Thyroid gland (tissue), 4 donors: ENCODE data around the gene ZNF107. TPM values are rescaled to one million over a fixed set of nuclear protein-coding genes. Genes with fewer than 3 reads are reported as not detected.

Source experiments
- DNase-seq, 2 donors: peaks; one replicate each; pipeline ENCODE4 v3.0.0-alpha.2; 2019
- H3K27ac ChIP-seq, 3 donors: fragments of 200-600 bp; sonication (generic); 1 replicate in 2 of 3; 2 replicates in 1 of 3; pipeline ENCODE4 v1.5.1; 2016 to 2019; ENCODE audit warnings: mild to moderate bottlenecking in 1 of 3, moderate library complexity in 1 of 3
- H3K27me3 ChIP-seq: fragments of 200-600 bp; sonication (generic); one replicate; pipeline ENCODE4 v1.5.1; 2019
- H3K36me3 ChIP-seq, 2 donors: fragments of 200-600 bp; sonication (generic); one replicate each; pipeline ENCODE4 v1.5.1; 2016 to 2019
- H3K4me1 ChIP-seq, 2 donors: fragments of 200-600 bp; sonication (generic); one replicate each; pipeline ENCODE4 v1.5.1; 2017 to 2019
- H3K4me3 ChIP-seq, 3 donors: fragments of 200-600 bp; sonication (generic); replicated peaks in 1 of 3; 1 replicate in 2 of 3; 2 replicates in 1 of 3; pipeline ENCODE4 v1.5.1; 2016; ENCODE audit warnings: mild to moderate bottlenecking in 1 of 3
- H3K9me3 ChIP-seq: fragments of 200-600 bp; sonication (generic); one replicate; pipeline ENCODE4 v1.5.1; 2017
- POLR2A ChIP-seq, 2 donors: fragments of 450-650 bp; IDR thresholded peaks; one replicate each; pipeline ENCODE4 v1.6.1; 2017; ENCODE audit warnings: antibody characterized with exemption in 2 of 2, mild to moderate bottlenecking in 2 of 2, moderate library complexity in 1 of 2
- WGBS, 2 donors: methylation state at CpG; one replicate each; pipeline ENCODE4 v1.1.5; 2017; 5-methylcytosine and 5-hydroxymethylcytosine counted together
- intact Hi-C: fragments of 100-400 bp; cut with DNase I; formaldehyde crosslinking; loops from one replicate; pipeline ENCODE4 v1.15.1; 2023
- total RNA-seq, 4 donors: library from RNA; depleted of rRNA; stranded (reverse); fragments of >200 nt; gene quantifications; one replicate each; pipeline ENCODE4 v1.2.3, GENCODE V29; 2016
- TF ChIP-seq, protein P1 (sequence below), 6 experiments: fragments of 200-600 bp in 3 of 6; fragments of 450-650 bp in 3 of 6; sonication (generic) in 3 of 6; IDR thresholded peaks; one replicate each; pipeline ENCODE4 v1.5.1; 2016 to 2019; ENCODE audit warnings: antibody characterized with exemption in 6 of 6, mild to moderate bottlenecking in 2 of 6, inconsistent platforms in 1 of 6, moderate library complexity in 1 of 6

ZNF107 gene
- total RNA-seq, 4 donors from 2014 or later = 8.5 to 16.4 (median 12.9) TPM

DNA sequence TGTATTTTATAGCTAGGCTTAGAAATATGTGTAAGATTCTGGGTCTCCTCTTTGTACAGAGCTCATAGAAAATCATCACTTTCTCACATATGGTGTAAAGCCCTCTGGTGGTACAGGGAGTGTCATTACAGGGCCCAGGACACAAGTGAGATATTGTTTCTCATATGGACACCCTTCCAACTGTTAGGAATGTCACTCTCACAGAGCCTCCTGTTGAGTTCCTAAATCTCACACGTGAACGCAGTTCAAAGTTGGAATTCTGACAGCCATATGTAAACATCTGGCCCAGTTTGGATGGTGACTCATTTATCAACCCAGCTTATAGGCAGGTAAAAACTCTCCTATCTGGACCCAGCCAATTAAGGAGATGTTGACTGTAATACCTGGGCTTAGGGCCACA, 35.4 kb upstream of the ZNF107 start:
- Histone ChIP-seq H3K4me3 (no peak overlapping the region), H3K4me1 (no peaks in the 10 kb centered on the region), H3K36me3 (no peaks in the 10 kb centered on the region), H3K27ac (no peak overlapping the region), H3K9me3 (no peaks in the 10 kb centered on the region), H3K27me3 (no peaks in the 10 kb centered on the region)
- DNase-seq = peak; percentile 14 to 20
- no peak for TF ChIP-seq POLR2A (IDR thresholded peaks at IDR 0.05)
- TF ChIP-seq, protein P1, sequence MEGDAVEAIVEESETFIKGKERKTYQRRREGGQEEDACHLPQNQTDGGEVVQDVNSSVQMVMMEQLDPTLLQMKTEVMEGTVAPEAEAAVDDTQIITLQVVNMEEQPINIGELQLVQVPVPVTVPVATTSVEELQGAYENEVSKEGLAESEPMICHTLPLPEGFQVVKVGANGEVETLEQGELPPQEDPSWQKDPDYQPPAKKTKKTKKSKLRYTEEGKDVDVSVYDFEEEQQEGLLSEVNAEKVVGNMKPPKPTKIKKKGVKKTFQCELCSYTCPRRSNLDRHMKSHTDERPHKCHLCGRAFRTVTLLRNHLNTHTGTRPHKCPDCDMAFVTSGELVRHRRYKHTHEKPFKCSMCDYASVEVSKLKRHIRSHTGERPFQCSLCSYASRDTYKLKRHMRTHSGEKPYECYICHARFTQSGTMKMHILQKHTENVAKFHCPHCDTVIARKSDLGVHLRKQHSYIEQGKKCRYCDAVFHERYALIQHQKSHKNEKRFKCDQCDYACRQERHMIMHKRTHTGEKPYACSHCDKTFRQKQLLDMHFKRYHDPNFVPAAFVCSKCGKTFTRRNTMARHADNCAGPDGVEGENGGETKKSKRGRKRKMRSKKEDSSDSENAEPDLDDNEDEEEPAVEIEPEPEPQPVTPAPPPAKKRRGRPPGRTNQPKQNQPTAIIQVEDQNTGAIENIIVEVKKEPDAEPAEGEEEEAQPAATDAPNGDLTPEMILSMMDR (IDR thresholded peaks at IDR 0.05) = peak in 5 of 6 experiments; percentile 21 to 74 (median 58)
- intact Hi-C loops = no loop called here
- WGBS, 2 donors = 19 to 29% methylated on average over 2 of the region's 2 CpGs

DNA sequence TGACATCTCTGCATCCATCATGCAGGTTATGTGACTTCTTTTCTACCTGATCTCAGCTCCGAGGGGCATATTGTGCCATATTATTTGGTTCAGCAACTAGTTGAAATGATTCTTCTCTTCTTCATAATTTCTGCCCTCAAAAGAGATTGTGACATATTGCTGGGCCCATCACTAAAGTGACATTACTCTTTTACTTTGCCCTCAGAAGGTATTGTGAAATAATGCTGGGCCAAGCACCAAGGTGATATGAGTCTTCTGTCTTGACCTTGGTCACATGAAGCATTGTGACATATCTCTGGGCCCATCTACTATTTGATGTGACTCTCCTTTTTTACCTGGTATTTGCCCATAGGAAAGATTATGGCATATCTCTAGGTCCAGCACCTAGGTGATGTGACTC, 33.9 kb upstream of the ZNF107 start:
- intact Hi-C loops = no loop called here
- H3K27ac ChIP-seq = no peak overlapping the region
- TF ChIP-seq, protein P1 (IDR thresholded peaks at IDR 0.05) = no peak
- TF ChIP-seq POLR2A (IDR thresholded peaks at IDR 0.05) = no peak

GRCh38 chr7:64633401-64633800, 32.5 kb upstream of the ZNF107 start:
- TF ChIP-seq POLR2A (IDR thresholded peaks at IDR 0.05) = no peak
- TF ChIP-seq, protein P1 (IDR thresholded peaks at IDR 0.05) = no peak
- Histone ChIP-seq H3K27me3 (no peaks in the 10 kb centered on the region), H3K36me3 (no peaks in the 10 kb centered on the region), H3K27ac (no peak overlapping the region), H3K4me3 (no peak overlapping the region), H3K9me3 (no peaks in the 10 kb centered on the region), H3K4me1 (no peaks in the 10 kb centered on the region)
- intact Hi-C loops = no loop called here
- DNase-seq = no peak
- WGBS, 2 donors = 73 to 94% methylated on average over 2 to 3 of the region's 3 CpGs

More for the DNA sequence above, 33.9 kb upstream of the ZNF107 start:
- no peak overlapping the region for H3K4me3 ChIP-seq
- no peaks in the 10 kb centered on the region for H3K27me3 ChIP-seq
- H3K9me3 ChIP-seq = no peaks in the 10 kb centered on the region
- WGBS, 2 donors = 84 to 96% methylated on average over 1 of the region's 1 CpG
- H3K36me3 ChIP-seq = no peaks in the 10 kb centered on the region
- no peak for DNase-seq
- no peaks in the 10 kb centered on the region for H3K4me1 ChIP-seq

DNA sequence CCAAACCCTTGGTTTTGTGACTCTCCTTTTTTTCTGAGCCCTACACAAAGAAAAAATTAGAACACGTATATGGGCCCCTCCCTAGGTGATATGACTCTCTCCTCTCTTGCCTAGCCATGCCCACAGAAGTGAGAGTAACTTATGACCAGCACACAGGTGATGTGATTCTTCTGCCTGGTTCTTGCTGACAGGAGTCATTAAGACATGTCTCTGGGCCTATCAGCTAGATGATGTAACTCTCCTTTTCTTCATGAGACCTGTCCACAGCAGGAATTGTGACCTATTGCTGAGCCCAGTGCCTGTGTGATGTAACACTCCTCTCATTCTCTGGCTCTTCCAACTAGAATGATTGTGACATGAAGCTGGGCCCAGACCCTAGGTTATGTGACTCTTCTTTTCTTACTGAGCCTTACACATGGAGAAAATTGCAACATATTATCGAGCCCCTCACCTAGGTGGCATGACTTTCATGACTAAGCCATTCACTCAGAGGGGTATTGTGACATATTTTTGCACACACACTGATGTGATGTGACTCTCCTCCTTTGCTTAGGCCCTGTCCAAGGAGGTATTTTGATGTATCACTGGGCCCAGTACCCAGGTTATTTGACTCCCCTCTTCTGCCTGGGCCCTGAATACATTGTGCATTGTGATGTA, 31.4 kb upstream of the ZNF107 start:
- Histone ChIP-seq H3K36me3 (no peaks in the 10 kb centered on the region), H3K4me1 (no peaks in the 10 kb centered on the region), H3K4me3 (no peak overlapping the region), H3K27ac (no peak overlapping the region), H3K27me3 (no peaks in the 10 kb centered on the region), H3K9me3 (no peaks in the 10 kb centered on the region)
- 92 to 95% methylated on average over 2 of the region's 2 CpGs for WGBS, 2 donors
- intact Hi-C loops = no loop called here
- no peak for TF ChIP-seq POLR2A (IDR thresholded peaks at IDR 0.05)
- TF ChIP-seq, protein P1 (IDR thresholded peaks at IDR 0.05) = no peak
- DNase-seq = no peak

GRCh38 chr7:64636386-64636785, 29.5 kb upstream of the ZNF107 start:
- H3K27ac ChIP-seq = no peak overlapping the region
- no peaks in the 10 kb centered on the region for H3K9me3 ChIP-seq
- no peak overlapping the region for H3K4me3 ChIP-seq
- peak in 1 of 2 donors; percentile 4 for DNase-seq
- no peaks in the 10 kb centered on the region for H3K36me3 ChIP-seq
- WGBS, 2 donors = 57 to 67% methylated on average over 2 to 4 of the region's 4 CpGs
- intact Hi-C loops = no loop called here
- H3K4me1 ChIP-seq = no peaks in the 10 kb centered on the region
- TF ChIP-seq, protein P1 (IDR thresholded peaks at IDR 0.05) = peak in 3 of 6 experiments; percentile 16 to 27 (median 17)
- TF ChIP-seq POLR2A (IDR thresholded peaks at IDR 0.05) = no peak
- no peaks in the 10 kb centered on the region for H3K27me3 ChIP-seq
